ENCODE results near the gene LYZL4. TPM values are rescaled to one million over a fixed set of nuclear protein-coding genes. Genes with fewer than 3 reads are reported as not detected.

The LYZL4 gene
- polyA plus RNA-seq, 1 of the 3 experiments (the other 2 are of a cell fraction): not detected

DNA sequence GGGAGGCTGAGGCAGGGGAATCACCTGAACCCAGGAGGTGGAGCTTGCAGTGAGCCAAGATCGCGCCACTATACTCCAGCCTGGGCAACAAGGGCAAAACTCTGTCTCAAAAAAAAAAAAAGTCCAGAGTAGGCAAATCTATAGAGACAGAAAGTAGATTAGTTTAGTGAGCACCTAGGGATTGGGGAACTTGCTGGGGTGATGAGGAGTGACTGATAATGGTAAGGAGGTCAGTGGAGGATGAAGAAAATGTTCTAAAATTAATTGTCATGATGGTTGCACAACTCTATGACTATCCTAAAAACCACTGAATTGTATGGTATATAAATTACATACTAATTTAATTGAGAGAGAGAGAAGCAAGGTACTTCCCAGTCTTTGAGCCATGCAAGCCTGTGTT lies 27.8 kb upstream of the LYZL4 start (continued):
- TF ChIP-seq, protein P1, sequence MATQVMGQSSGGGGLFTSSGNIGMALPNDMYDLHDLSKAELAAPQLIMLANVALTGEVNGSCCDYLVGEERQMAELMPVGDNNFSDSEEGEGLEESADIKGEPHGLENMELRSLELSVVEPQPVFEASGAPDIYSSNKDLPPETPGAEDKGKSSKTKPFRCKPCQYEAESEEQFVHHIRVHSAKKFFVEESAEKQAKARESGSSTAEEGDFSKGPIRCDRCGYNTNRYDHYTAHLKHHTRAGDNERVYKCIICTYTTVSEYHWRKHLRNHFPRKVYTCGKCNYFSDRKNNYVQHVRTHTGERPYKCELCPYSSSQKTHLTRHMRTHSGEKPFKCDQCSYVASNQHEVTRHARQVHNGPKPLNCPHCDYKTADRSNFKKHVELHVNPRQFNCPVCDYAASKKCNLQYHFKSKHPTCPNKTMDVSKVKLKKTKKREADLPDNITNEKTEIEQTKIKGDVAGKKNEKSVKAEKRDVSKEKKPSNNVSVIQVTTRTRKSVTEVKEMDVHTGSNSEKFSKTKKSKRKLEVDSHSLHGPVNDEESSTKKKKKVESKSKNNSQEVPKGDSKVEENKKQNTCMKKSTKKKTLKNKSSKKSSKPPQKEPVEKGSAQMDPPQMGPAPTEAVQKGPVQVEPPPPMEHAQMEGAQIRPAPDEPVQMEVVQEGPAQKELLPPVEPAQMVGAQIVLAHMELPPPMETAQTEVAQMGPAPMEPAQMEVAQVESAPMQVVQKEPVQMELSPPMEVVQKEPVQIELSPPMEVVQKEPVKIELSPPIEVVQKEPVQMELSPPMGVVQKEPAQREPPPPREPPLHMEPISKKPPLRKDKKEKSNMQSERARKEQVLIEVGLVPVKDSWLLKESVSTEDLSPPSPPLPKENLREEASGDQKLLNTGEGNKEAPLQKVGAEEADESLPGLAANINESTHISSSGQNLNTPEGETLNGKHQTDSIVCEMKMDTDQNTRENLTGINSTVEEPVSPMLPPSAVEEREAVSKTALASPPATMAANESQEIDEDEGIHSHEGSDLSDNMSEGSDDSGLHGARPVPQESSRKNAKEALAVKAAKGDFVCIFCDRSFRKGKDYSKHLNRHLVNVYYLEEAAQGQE (IDR thresholded peaks at IDR 0.05; ENCODE audit: low read depth, low read length): no peak
- TF ChIP-seq, protein P2, sequence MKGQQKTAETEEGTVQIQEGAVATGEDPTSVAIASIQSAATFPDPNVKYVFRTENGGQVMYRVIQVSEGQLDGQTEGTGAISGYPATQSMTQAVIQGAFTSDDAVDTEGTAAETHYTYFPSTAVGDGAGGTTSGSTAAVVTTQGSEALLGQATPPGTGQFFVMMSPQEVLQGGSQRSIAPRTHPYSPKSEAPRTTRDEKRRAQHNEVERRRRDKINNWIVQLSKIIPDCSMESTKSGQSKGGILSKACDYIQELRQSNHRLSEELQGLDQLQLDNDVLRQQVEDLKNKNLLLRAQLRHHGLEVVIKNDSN (IDR thresholded peaks at IDR 0.05; ENCODE audit: borderline replicate concordance, low read depth): no peak
- TF ChIP-seq YY1 (IDR thresholded peaks at IDR 0.05; ENCODE audit: low read depth) (no peak), MXI1 (IDR thresholded peaks at IDR 0.05; ENCODE audit: low read depth, low read length) (no peak), EP300 (IDR thresholded peaks at IDR 0.05; ENCODE audit: borderline replicate concordance in 1 of 2, low read depth in 1 of 2, low read length in 1 of 2) (no peak), EZH2phosphoT487 (IDR thresholded peaks at IDR 0.05; ENCODE audit: borderline replicate concordance, low read depth) (no peak), FOSL2 (IDR thresholded peaks at IDR 0.05; ENCODE audit: borderline replicate concordance, low read depth) (no peak), GABPA (IDR thresholded peaks at IDR 0.05; ENCODE audit: low read depth) (no peak), TCF12 (IDR thresholded peaks at IDR 0.05) (no peak), FOXJ3 (CRISPR knock-in tag; IDR thresholded peaks at IDR 0.05) (no peak), CHD2 (IDR thresholded peaks at IDR 0.05; ENCODE audit: low read length, partially characterized antibody) (no peak)

DNA sequence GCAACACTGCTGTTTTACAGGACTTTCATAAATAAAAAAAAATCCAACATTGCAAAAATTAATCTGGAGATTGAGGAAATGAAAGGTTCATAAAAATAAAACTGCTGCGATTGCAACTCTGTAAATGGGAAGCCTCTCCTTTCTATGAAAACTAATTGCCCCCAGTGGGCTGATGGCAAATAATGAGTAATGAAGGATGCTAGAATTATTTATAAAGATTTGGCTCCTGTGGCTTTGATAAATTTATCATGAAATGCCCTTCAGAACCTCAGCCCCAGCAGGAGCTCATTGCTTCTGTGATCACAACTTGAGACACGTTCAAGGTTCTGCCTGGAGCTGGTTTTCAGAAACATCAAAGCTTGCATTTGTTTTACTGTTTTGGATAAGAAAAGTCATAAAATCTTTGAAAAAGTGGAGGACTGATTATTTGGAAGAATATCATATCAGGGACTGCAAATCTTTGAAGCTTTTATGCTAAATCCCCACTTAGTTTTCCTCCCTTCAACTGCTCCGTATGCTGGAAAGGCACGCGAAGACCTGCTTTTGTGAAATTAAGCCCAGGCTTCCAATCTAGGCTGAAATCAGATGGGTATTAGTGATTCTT lies 24.5 kb upstream of the LYZL4 start:
- Histone ChIP-seq H3K27ac (ENCODE audit: low read depth in 2 of 2, low read length in 1 of 2) (no peak overlapping the region), H3K9me3 (no peaks in the 10 kb centered on the region), H3K27me3 (ENCODE audit: insufficient read depth) (no peaks in the 10 kb centered on the region), H3F3A (replicated peaks; ENCODE audit: insufficient read depth) (no peaks in the 10 kb centered on the region), H3K4me1 (ENCODE audit: control insufficient read depth in 1 of 2, insufficient read depth in 2 of 2, low read depth in 1 of 2, low read length in 1 of 2) (peaks cover 0 to 5% of the 10 kb centered on the region in 2 experiments; a peak in 1 of 4 replicates), H3K9me2 (no peaks in the 10 kb centered on the region), H3K4me3 (ENCODE audit: low read depth in 2 of 2, low read length in 1 of 2) (no peak overlapping the region), H3K9ac (no peak overlapping the region), H4K20me1 (ENCODE audit: insufficient read depth) (no peaks in the 10 kb centered on the region), H3K4me2 (no peak overlapping the region), H3K36me3 (replicated peaks in 1 of 2; ENCODE audit: control insufficient read depth in 1 of 2, insufficient read depth in 2 of 2, low read length in 1 of 2) (no peaks in the 10 kb centered on the region), H3K79me2 (ENCODE audit: insufficient read depth) (no peaks in the 10 kb centered on the region), H2AFZ (ENCODE audit: low read depth) (no peak overlapping the region)
- TF ChIP-seq RXRA (IDR thresholded peaks at IDR 0.05; ENCODE audit: borderline replicate concordance, low read depth) (no peak), CHD2 (IDR thresholded peaks at IDR 0.05; ENCODE audit: low read length, partially characterized antibody) (no peak), JUND (IDR thresholded peaks at IDR 0.05) (no peak), POLR2AphosphoS5 (IDR thresholded peaks at IDR 0.05; ENCODE audit: low read depth, low read length) (no peak), ELF1 (IDR thresholded peaks at IDR 0.05) (no peak), YY1 (IDR thresholded peaks at IDR 0.05; ENCODE audit: low read depth) (no peak), MXI1 (IDR thresholded peaks at IDR 0.05; ENCODE audit: low read depth, low read length) (no peak)
- TF ChIP-seq, protein P3, sequence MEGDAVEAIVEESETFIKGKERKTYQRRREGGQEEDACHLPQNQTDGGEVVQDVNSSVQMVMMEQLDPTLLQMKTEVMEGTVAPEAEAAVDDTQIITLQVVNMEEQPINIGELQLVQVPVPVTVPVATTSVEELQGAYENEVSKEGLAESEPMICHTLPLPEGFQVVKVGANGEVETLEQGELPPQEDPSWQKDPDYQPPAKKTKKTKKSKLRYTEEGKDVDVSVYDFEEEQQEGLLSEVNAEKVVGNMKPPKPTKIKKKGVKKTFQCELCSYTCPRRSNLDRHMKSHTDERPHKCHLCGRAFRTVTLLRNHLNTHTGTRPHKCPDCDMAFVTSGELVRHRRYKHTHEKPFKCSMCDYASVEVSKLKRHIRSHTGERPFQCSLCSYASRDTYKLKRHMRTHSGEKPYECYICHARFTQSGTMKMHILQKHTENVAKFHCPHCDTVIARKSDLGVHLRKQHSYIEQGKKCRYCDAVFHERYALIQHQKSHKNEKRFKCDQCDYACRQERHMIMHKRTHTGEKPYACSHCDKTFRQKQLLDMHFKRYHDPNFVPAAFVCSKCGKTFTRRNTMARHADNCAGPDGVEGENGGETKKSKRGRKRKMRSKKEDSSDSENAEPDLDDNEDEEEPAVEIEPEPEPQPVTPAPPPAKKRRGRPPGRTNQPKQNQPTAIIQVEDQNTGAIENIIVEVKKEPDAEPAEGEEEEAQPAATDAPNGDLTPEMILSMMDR (IDR thresholded peaks at IDR 0.05): no peak
- 68% methylated on average over 5 of the region's 5 CpGs for WGBS (ENCODE audit: low lambda C conversion rate)
- POLR2A ChIA-PET: no interaction called here
- no peak for DNase-seq
- CTCF ChIA-PET: interaction anchor here (0.6 to 2.7 kb wide), 4 partner anchors 9 to 815 kb away, joined by 3 to 18 read pairs (median 10); no protein-coding TSS in a partner anchor
